Keratinocyte (primary cell): ENCODE measurements around the gene RMND5B.

ENCODE experiments used
- EZH2 ChIP-seq: IDR thresholded peaks from one replicate; pipeline ENCODE4 v1.6.1; 2012; ENCODE audit warnings: inconsistent platforms, mild to moderate bottlenecking, low read length, moderate library complexity
- TF ChIP-seq, protein P1 (sequence below), 3 experiments: IDR thresholded peaks in 1 of 3; conservative IDR thresholded peaks in 1 of 3; optimal IDR thresholded peaks in 1 of 3; 2 replicates in 2 of 3; 3 replicates in 1 of 3; pipeline versions ENCODE3 to v1.5.1; 2011; ENCODE audit warnings: low read length in 3 of 3, mild to moderate bottlenecking in 3 of 3, moderate library complexity in 2 of 3, control low read depth in 1 of 3, inconsistent platforms in 1 of 3; ENCODE audit not compliant: insufficient read depth in 2 of 3; ENCODE audit errors: extremely low read depth in 1 of 3

GRCh38 chr5:178129296-178129695 lies 1.5 kb upstream of the RMND5B start:
- TF ChIP-seq, protein P1, sequence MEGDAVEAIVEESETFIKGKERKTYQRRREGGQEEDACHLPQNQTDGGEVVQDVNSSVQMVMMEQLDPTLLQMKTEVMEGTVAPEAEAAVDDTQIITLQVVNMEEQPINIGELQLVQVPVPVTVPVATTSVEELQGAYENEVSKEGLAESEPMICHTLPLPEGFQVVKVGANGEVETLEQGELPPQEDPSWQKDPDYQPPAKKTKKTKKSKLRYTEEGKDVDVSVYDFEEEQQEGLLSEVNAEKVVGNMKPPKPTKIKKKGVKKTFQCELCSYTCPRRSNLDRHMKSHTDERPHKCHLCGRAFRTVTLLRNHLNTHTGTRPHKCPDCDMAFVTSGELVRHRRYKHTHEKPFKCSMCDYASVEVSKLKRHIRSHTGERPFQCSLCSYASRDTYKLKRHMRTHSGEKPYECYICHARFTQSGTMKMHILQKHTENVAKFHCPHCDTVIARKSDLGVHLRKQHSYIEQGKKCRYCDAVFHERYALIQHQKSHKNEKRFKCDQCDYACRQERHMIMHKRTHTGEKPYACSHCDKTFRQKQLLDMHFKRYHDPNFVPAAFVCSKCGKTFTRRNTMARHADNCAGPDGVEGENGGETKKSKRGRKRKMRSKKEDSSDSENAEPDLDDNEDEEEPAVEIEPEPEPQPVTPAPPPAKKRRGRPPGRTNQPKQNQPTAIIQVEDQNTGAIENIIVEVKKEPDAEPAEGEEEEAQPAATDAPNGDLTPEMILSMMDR (optimal IDR thresholded peaks at IDR 0.05 in 1 of 3, IDR thresholded peaks at IDR 0.05 in 1 of 3, conservative IDR thresholded peaks at IDR 0.05 in 1 of 3; ENCODE audit: extremely low read depth in 1 of 3, insufficient read depth in 2 of 3, low read length in 3 of 3), result no peak
- no peak for TF ChIP-seq EZH2
